C4-2B (cell line): ENCODE data around the gene FLNC.

ENCODE experiments used
- ZFX ChIP-seq: fragments of 450-650 bp; IDR thresholded peaks from 2 replicates; pipeline ENCODE4 v1.6.1; 2017
- TF ChIP-seq, protein P1 (sequence below): fragments of 450-650 bp; conservative IDR thresholded peaks from 2 replicates; pipeline ENCODE4 v1.5.1; 2017; ENCODE audit warnings: mild to moderate bottlenecking

DNA sequence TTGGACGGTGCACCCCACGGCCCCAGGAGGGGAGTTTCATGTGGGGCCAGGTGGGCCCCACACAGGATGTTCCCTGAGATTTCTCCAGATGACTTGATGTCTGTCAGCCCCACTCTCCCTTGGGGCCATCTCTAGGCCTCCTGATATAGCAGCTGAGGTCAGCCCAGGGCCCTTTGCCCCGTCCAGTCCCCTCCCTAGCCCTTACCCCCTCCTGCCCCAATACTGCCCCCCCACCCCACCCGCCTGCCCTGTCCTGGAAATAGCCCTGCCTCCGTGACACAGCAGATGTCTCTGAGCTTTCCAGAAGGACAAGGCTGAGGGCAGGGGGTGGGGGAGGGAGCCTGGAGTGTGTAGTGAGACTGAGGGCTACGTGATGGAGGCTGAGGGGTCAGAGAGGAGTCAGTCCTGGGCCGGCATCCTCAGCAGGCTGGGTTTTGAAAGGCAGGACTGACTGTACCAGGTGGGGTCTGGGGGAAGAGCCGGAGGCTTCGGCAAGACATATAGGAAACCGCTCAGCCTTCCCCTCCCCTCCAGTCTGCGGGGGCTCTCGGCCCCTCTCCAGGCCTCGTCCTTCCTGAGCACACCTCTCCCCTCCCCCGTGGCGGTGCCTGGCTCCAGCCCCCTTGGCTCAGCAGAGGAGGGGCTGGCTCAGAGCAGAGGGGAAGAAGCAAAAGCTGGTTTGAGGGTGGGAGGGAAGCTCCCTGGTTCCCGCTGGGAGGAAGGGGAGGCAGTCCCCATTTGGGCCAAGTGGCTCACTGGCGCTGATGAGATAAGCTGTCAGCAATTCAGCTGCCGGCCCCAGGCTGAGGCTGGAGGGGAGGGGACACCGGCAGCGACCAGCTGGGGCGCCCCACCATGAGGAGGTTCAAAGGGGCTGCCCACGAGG lies 2.0 kb downstream of the FLNC start:
- TF ChIP-seq, protein P1, sequence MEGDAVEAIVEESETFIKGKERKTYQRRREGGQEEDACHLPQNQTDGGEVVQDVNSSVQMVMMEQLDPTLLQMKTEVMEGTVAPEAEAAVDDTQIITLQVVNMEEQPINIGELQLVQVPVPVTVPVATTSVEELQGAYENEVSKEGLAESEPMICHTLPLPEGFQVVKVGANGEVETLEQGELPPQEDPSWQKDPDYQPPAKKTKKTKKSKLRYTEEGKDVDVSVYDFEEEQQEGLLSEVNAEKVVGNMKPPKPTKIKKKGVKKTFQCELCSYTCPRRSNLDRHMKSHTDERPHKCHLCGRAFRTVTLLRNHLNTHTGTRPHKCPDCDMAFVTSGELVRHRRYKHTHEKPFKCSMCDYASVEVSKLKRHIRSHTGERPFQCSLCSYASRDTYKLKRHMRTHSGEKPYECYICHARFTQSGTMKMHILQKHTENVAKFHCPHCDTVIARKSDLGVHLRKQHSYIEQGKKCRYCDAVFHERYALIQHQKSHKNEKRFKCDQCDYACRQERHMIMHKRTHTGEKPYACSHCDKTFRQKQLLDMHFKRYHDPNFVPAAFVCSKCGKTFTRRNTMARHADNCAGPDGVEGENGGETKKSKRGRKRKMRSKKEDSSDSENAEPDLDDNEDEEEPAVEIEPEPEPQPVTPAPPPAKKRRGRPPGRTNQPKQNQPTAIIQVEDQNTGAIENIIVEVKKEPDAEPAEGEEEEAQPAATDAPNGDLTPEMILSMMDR, result no peak
- TF ChIP-seq ZFX, result no peak
